CD14-positive monocyte (primary cell): Measurements from ENCODE around the gene GABBR2. TPM values are rescaled to one million over a fixed set of nuclear protein-coding genes. Genes with fewer than 3 reads are reported as not detected.

Experiments used
- DNase-seq, 3 donors: peaks; one replicate each; pipeline ENCODE4 v3.0.0-alpha.2; 2011 to 2022
- H2AFZ ChIP-seq: 2 replicates; pipeline ENCODE4 v1.6.0; 2012; ENCODE audit warnings: mild to moderate bottlenecking, low read depth, low read length, inconsistent platforms; ENCODE audit not compliant: insufficient read depth, poor library complexity, severe bottlenecking
- H3K27ac ChIP-seq, 2 donors: 1 replicate in 1 of 2; 2 replicates in 1 of 2; pipeline ENCODE4 v1.5.1; 2012 to 2013; ENCODE audit warnings: low read length in 2 of 2, control low read depth in 1 of 2, inconsistent platforms in 1 of 2, low read depth in 1 of 2, mild to moderate bottlenecking in 1 of 2
- H3K27me3 ChIP-seq, 2 donors: one replicate each; pipeline versions ENCODE4 v1.6.0 to v1.6.1; 2011 to 2013; ENCODE audit warnings: low read length in 2 of 2; ENCODE audit not compliant: control insufficient read depth in 2 of 2, insufficient read depth in 2 of 2
- H3K36me3 ChIP-seq, 2 donors: replicated peaks in 1 of 2; 1 replicate in 1 of 2; 2 replicates in 1 of 2; pipeline versions ENCODE4 v1.5.1 to v1.6.1; 2012 to 2013; ENCODE audit warnings: low read length in 2 of 2, control low read depth in 1 of 2, inconsistent platforms in 1 of 2, mild to moderate bottlenecking in 1 of 2; ENCODE audit not compliant: insufficient read depth in 2 of 2, control insufficient read depth in 1 of 2
- H3K4me1 ChIP-seq, 2 donors: 1 replicate in 1 of 2; 2 replicates in 1 of 2; pipeline versions ENCODE4 v1.5.1 to v1.6.1; 2012 to 2013; ENCODE audit warnings: low read length in 2 of 2, control low read depth in 1 of 2, inconsistent platforms in 1 of 2, mild to moderate bottlenecking in 1 of 2, moderate library complexity in 1 of 2; ENCODE audit not compliant: insufficient read depth in 2 of 2, control insufficient read depth in 1 of 2
- H3K4me2 ChIP-seq: replicated peaks from 2 replicates; pipeline ENCODE3; 2012; ENCODE audit warnings: low read length, moderate library complexity, mild to moderate bottlenecking; ENCODE audit not compliant: poor library complexity, severe bottlenecking; ENCODE audit errors: extremely low read depth
- H3K4me3 ChIP-seq, 3 experiments: fragments of 200-600 bp in 1 of 3; sonication (generic) in 1 of 3; replicated peaks in 1 of 3; 1 replicate in 2 of 3; 2 replicates in 1 of 3; pipeline ENCODE4 v1.5.1; 2011 to 2013; ENCODE audit warnings: low read length in 3 of 3, mild to moderate bottlenecking in 3 of 3, control low read depth in 2 of 3, low read depth in 2 of 3, inconsistent platforms in 1 of 3, moderate library complexity in 1 of 3
- H3K79me2 ChIP-seq: 2 replicates; pipeline ENCODE4 v1.6.0; 2012; ENCODE audit warnings: mild to moderate bottlenecking, control low read depth, inconsistent platforms, low read length, moderate library complexity; ENCODE audit not compliant: insufficient read depth
- H3K9ac ChIP-seq: 2 replicates; pipeline ENCODE4 v1.6.0; 2017; ENCODE audit warnings: low read length, mild to moderate bottlenecking; ENCODE audit not compliant: insufficient read depth, poor library complexity, severe bottlenecking
- H3K9me3 ChIP-seq, 2 donors: replicated peaks in 1 of 2; 1 replicate in 1 of 2; 2 replicates in 1 of 2; pipeline versions ENCODE4 v1.5.1 to v1.6.1; 2012 to 2013; ENCODE audit warnings: low read length in 2 of 2, control low read depth in 1 of 2; ENCODE audit not compliant: control insufficient read depth in 1 of 2, insufficient read depth in 1 of 2
- H4K20me1 ChIP-seq: 2 replicates; pipeline ENCODE4 v1.6.0; 2012; ENCODE audit warnings: mild to moderate bottlenecking, low read length, control low read depth, moderate library complexity; ENCODE audit not compliant: insufficient read depth
- H3K27ac Mint-ChIP-seq, 7 donors: one replicate each; pipeline ENCODE4 v1.8.0; 2020; ENCODE audit warnings: mild to moderate bottlenecking in 7 of 7, mixed read lengths in 7 of 7, moderate library complexity in 6 of 7, inconsistent platforms in 2 of 7
- H3K27me3 Mint-ChIP-seq, 3 donors: one replicate each; pipeline ENCODE4 v1.8.0; 2021 to 2022; ENCODE audit warnings: low read depth in 3 of 3, mild to moderate bottlenecking in 3 of 3, mixed read lengths in 3 of 3, moderate library complexity in 3 of 3, inconsistent platforms in 1 of 3
- H3K36me3 Mint-ChIP-seq, 2 donors: one replicate each; pipeline ENCODE4 v1.8.0; 2020; ENCODE audit warnings: mixed read lengths in 2 of 2, inconsistent platforms in 1 of 2, mild to moderate bottlenecking in 1 of 2
- H3K4me1 Mint-ChIP-seq: one replicate; pipeline ENCODE4 v1.8.0; 2020; ENCODE audit warnings: mild to moderate bottlenecking, mixed read lengths
- H3K4me3 Mint-ChIP-seq, 2 donors: one replicate each; pipeline ENCODE4 v1.8.0; 2020; ENCODE audit warnings: mild to moderate bottlenecking in 2 of 2, mixed read lengths in 2 of 2, moderate library complexity in 1 of 2
- H3K9me3 Mint-ChIP-seq, 7 donors: one replicate each; pipeline ENCODE4 v1.8.0; 2020 to 2022; ENCODE audit warnings: mixed read lengths in 7 of 7, mild to moderate bottlenecking in 6 of 7, moderate library complexity in 6 of 7, inconsistent platforms in 2 of 7
- WGBS: methylation state at CpG from one replicate; pipeline ENCODE4 v1.1.5; 2013; ENCODE audit warnings: missing lambda C conversion rate; ENCODE audit not compliant: insufficient coverage; 5-methylcytosine and 5-hydroxymethylcytosine counted together
- intact Hi-C, 2 donors: fragments of 100-400 bp; cut with micrococcal nuclease; formaldehyde crosslinking; loops; one replicate each; pipeline versions ENCODE4 v1.15.0 to v1.15.1; 2023
- polyA plus RNA-seq, 3 donors: library from polyadenylated mRNA; depleted of rRNA in 1 of 3; unstranded in 2 of 3; stranded (reverse) in 1 of 3; fragments of 300-500 nt in 2 of 3; fragments of >200 nt in 1 of 3; fragmentation: Illumina TruSeq in 2 of 3; gene quantifications; 1 replicate in 2 of 3; 2 replicates in 1 of 3; pipeline ENCODE4 v1.2.3, GENCODE V29; 2012 to 2021
- TF ChIP-seq, protein P1 (sequence below): fragments of 200-600 bp; IDR thresholded peaks from one replicate; pipeline ENCODE4 v1.8.0; 2022; ENCODE audit warnings: antibody characterized with exemption, mild to moderate bottlenecking

Gene GABBR2
- polyA plus RNA-seq, 3 donors = not detected

DNA sequence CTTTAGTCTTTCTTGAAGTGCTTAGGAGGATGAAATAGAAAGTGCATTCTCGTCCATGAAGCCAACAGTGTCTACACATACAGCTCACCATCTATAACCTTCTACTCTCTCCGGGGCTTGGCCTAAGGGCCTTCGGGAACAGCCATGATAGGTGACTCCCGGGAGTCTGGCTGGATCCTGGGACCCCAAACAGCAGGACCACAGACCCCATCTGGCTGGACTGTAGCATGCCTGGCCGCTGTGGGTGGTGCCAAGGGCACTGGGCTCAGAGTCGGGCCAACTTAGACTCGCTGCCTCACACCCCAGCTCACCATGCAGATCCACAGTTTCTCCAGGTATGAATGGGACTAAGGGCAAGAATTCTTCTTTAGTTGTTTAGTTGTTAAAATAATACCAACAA lies 16.3 kb downstream of the GABBR2 start:
- Histone ChIP-seq H3K4me1 (no peaks in the 10 kb centered on the region), H3K27me3 (no peaks in the 10 kb centered on the region), H3K9me3 (no peaks in the 10 kb centered on the region), H3K79me2 (no peaks in the 10 kb centered on the region), H4K20me1 (no peaks in the 10 kb centered on the region), H2AFZ (no peak overlapping the region), H3K4me3 (no peak overlapping the region), H3K27ac (no peak overlapping the region), H3K4me2 (no peak overlapping the region), H3K36me3 (no peaks in the 10 kb centered on the region), H3K9ac (no peak overlapping the region)
- Mint-ChIP-seq H3K36me3 (no peaks in the 10 kb centered on the region), H3K4me1 (no peaks in the 10 kb centered on the region), H3K4me3 (no peak overlapping the region), H3K27ac (no peak overlapping the region), H3K9me3 (peaks cover 0 to 5% (median 0%) of the 10 kb centered on the region in 7 donors), H3K27me3 (peaks cover 3 to 14% (median 6%) of the 10 kb centered on the region in 3 donors)
- WGBS = 100% methylated on average over 2 of the region's 7 CpGs
- TF ChIP-seq, protein P1, sequence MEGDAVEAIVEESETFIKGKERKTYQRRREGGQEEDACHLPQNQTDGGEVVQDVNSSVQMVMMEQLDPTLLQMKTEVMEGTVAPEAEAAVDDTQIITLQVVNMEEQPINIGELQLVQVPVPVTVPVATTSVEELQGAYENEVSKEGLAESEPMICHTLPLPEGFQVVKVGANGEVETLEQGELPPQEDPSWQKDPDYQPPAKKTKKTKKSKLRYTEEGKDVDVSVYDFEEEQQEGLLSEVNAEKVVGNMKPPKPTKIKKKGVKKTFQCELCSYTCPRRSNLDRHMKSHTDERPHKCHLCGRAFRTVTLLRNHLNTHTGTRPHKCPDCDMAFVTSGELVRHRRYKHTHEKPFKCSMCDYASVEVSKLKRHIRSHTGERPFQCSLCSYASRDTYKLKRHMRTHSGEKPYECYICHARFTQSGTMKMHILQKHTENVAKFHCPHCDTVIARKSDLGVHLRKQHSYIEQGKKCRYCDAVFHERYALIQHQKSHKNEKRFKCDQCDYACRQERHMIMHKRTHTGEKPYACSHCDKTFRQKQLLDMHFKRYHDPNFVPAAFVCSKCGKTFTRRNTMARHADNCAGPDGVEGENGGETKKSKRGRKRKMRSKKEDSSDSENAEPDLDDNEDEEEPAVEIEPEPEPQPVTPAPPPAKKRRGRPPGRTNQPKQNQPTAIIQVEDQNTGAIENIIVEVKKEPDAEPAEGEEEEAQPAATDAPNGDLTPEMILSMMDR = no peak
- DNase-seq = no peak
- intact Hi-C loops = no loop called here

DNA sequence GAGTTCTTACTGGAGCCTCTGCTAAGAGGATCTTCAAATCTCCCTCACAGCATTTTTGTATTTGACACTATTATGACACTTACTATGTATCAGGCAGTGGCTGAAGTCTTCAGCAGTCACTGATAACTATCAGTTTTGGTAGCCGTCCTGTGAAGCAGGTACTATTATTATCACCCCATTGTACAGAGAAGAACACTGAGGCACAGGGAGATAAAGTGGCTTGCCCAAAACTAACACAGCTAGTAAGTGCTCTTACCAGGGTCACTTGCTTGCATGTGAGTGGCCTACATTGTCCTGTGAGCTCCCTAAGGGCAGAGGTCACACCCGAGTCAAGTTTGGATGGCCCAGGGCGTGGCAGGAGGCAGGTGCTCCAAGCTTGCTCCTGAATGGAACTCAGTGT lies 16.8 kb downstream of the GABBR2 start:
- Mint-ChIP-seq H3K9me3 (peaks cover 0 to 2% (median 0%) of the 10 kb centered on the region in 7 donors), H3K4me1 (no peaks in the 10 kb centered on the region), H3K27ac (peak overlapping the region in 1 of 7 donors; percentile 17), H3K36me3 (no peaks in the 10 kb centered on the region), H3K4me3 (no peak overlapping the region), H3K27me3 (peaks cover 3 to 11% (median 6%) of the 10 kb centered on the region in 3 donors)
- H2AFZ ChIP-seq = no peak overlapping the region
- DNase-seq = no peak
- H3K36me3 ChIP-seq = no peaks in the 10 kb centered on the region
- H3K9me3 ChIP-seq = no peaks in the 10 kb centered on the region
- WGBS = 93% methylated on average over 2 of the region's 3 CpGs
- H3K79me2 ChIP-seq = no peaks in the 10 kb centered on the region
- H3K27me3 ChIP-seq = no peaks in the 10 kb centered on the region
- H4K20me1 ChIP-seq = no peaks in the 10 kb centered on the region
- intact Hi-C loops = no loop called here
- H3K4me1 ChIP-seq = no peaks in the 10 kb centered on the region
- no peak overlapping the region for H3K4me2 ChIP-seq
- no peak overlapping the region for H3K27ac ChIP-seq
- H3K4me3 ChIP-seq = no peak overlapping the region
- no peak overlapping the region for H3K9ac ChIP-seq
- TF ChIP-seq, protein P1 = no peak
